GM18861 (cell line): ENCODE measurements around the gene TNS3.
"Not testable (repeated sequence)": the region's sequence is repeated elsewhere in the genome, so short reads cannot be mapped to it uniquely, and the experiment has no call there.

Source experiments
- ATAC-seq: cut with Tn5 transposase; IDR thresholded peaks from one replicate; pipeline ENCODE4 v1.9.1; 2021; ENCODE audit not compliant: unreplicated experiment

Gene TNS3

GRCh38 chr7:47474937-47475879 is 106.7 kb downstream of the TNS3 start:
- peak; percentile 89 for ATAC-seq

DNA sequence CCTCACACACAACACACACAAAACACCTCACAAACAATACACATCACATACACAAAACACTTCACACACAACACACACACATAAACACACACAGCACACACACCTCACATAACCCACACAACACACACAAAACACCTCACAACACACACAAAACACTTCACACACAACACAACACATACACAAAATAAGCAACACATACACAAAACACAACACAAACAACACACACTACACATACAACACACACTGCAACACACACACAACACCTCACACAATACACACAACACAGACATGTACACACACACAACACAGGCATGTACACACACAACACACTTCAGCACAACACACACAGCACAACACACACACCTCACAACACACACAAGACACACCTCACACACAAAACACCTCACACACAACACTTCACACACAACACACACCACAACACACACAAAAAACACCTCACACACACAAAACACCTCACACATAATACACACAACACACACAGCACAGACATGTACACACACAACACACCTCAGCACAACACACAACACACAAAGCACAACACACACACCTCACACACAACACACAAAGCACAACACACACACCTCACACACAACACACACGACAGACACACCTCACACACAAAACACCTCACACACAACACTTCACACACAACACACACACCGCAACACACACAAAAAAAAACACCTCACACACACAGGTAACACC is 107.5 kb downstream of the TNS3 start:
- ATAC-seq = no peak

- no peak for ATAC-seq
Measured at GRCh38 chr7:47473499-47474210, 108.3 kb downstream of the TNS3 start.

GRCh38 chr7:47472444-47473157 is 109.3 kb downstream of the TNS3 start:
- no peak for ATAC-seq

DNA sequence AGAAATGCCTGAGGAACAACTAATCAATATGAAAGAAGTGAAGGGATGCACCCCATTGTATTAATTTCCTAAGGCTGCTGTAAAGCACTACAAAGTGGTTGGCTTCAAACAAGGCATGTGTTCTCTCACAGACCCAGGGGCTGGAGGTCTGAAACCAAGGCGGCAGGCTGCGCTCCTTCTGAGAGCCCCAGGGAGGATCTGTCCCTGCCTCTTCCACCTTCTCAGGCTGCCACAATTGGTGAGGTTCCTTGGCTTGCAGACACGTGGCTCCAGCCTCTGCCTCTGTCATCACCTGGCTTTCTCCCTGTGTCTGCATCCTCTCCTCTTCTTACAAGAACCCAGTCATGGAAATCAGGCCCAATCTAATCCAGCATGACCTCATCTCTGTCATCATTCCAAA is 110.1 kb downstream of the TNS3 start:
- no peak for ATAC-seq

DNA sequence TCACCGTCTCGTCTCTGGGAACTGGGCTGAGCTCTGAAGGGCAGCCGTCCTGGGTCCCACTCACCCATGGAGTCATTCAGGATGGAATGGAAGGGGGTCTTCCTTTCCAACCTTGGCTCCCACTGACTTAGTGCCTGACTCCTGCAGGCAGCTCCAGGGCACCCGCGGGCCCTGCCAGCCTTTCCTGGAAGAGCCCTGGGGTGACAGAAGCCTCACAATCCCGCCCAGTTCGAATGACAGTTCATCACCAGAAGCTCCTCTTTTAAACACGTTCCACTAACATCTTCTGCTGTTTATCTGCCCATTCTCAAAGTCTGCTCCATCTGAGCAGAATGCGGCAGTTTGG is 110.6 kb downstream of the TNS3 start:
- no peak for ATAC-seq

DNA sequence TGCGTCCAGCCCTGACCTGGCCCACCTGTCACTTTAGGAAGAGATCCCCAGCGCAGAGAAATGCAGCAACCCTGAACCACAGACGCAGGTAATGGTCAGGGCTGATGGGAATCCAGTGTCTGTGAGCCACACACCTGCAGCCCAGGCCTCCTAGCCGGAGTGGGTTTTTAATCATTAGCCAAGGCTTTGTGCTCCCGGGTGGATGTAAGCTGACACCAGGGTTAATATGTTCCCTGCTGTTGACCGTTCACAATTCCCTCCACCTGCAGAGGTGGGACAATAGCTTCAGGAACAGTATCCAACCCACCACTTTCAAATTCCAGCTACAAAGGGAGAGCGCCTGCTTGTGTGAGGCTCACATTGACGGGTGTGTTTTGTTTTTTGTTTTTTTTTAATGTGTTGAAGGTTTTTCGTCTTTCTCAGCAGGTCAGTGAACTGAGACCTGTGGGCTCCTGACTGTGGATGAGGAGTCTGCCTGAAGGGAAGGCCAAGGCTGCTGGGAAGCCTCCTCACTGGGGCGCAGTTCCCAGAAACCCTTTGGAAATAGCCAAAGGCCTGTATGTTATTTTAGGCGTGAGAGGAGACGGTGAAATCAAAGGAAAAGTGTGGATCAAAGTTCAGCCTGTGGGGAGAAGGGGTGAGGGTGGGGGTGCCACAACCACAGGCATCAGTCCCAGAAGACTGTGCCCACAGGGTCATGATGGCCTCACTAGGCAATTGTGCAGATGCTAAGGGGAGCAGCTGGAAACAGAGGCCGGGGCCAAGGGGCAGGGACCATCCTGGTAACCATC is 111.1 kb downstream of the TNS3 start:
- ATAC-seq = no peak

GRCh38 chr7:47469846-47470245 is 112.1 kb downstream of the TNS3 start:
- not testable (repeated sequence) for ATAC-seq

DNA sequence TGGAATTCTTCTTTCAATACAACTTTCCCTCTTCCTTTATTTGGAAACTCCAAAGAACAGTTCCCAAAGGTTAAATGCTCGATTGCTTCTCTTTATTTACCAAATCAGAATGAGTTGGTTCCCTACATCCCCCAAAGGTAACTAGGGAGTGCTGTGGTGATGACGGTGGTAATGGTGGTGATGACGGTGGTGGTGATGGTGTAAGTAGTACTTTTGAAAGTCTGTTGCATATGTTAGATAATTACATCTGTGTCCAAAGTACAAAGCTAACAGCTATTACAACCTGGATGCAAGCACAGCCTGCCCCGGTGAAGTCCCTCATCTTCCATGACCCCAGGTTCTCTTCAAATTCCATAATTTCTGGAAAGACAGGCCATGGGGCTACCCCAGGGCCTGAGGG is 115.1 kb downstream of the TNS3 start:
- no peak for ATAC-seq

DNA sequence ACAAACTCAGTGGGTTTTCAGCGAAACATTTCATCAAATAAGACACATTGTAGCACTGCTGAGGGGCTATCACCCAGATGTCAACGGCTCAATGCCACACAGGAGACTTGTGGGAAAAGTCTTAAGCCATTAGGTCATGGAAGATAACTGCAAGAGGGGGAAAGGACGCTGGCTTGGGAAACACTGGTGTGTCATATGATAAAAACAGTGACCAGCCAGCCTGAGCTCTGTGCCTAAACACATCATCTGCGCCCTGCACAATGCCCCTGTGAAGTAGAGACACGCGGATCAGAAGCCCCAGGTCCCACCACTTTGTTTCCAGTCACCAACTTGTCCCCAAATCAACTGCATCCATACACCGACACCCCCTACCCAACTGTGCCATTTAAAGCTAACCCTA is 116.7 kb downstream of the TNS3 start:
- ATAC-seq = no peak

DNA sequence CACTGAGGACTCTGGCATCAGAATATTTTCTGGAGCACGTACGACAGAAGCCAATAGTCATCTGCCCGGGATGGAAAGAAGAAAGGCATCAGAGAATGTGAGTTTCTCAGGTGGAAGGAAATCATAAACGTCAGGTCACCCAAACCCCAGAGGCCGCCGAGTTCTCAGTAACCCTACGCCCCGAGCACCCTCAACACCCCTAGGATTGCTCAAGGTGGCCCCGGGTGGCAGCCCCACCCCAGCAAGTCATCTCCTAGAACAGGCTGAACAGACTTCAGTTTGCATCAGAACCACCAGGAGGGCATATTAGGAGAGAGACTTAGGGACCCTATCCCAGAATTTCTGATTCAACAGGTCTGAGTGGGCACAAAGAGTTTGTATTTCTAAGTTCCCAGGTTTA is 117.6 kb downstream of the TNS3 start:
- ATAC-seq = no peak

DNA sequence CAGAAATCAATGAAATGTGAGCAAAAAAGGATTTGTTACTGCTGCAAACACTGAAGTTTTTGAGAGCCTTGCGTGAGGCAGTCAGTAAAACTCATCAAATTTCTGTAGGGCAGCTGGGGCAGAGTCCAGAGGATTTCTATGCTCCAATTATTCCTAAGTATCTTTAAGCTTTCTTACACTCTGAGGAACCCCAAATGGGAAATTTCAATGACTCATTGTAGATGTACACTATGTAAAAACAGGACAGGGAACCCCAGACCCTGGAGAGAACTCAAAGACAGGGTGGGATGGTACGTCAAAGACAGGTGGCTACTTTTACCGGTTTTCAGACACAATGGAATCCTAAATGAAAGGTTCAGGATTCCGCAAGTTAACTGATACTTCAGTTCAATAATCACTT is 120.2 kb downstream of the TNS3 start:
- ATAC-seq = no peak

- ATAC-seq = no peak
Measured at GRCh38 chr7:47461161-47461560, 120.8 kb downstream of the TNS3 start.

GRCh38 chr7:47460251-47460989 is 121.5 kb downstream of the TNS3 start:
- ATAC-seq = no peak

- ATAC-seq = no peak
Measured at GRCh38 chr7:47458486-47458885, 123.4 kb downstream of the TNS3 start.

DNA sequence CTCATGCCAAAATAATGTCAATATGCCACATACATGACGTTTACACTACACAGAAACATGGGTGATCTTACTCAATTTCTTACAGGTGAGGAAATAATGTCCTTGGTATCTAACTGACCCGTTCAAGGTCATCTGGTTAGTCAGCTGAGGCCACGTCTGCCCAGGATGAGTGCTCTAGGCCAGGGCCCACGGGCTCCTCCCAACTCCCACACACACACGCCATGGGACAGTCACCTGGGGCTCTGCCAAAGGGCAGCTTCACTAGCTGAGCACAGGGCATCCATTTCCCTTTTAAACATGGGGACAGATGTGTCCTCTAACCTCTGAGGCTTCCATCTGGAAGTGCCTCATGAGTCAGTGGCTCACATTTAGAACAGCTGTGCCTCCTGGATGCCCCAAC is 123.9 kb downstream of the TNS3 start:
- ATAC-seq = no peak

- no peak for ATAC-seq
Measured at GRCh38 chr7:47456210-47456955, 125.5 kb downstream of the TNS3 start.

- ATAC-seq = no peak
Measured at GRCh38 chr7:47455872-47456185, 126.1 kb downstream of the TNS3 start.
